ENCODE data around the gene OGA.

OGA gene

GRCh38 chr10:101807158-101807557, 11.1 kb downstream of the OGA start:
- in situ Hi-C loops (cut with MboI; ENCODE audit: low sequenced_read_pairs), result no loop called here

DNA sequence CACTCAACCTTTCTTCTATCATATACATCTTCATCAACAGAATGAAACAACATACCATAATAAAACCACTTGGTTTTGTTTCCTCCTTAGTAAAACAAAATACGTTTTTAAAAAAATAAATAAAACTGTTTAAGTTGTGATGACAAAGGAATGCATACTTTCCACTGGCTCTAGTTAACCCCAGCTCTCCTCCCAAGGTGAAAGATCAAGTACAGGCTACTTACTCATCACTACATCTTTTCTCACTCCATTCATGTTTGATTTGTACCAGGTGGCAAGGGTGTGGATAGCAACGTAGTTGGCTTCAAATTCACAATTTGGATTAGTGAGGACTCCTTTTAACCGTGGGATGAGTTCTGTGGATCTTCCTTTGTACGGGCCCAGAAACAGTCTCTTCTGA, 14.7 kb downstream of the OGA start:
- in situ Hi-C loops (cut with MboI; ENCODE audit: low sequenced_read_pairs), result no loop called here

- in situ Hi-C loops (cut with MboI; ENCODE audit: low sequenced_read_pairs), result no loop called here
Observed at GRCh38 chr10:101797403-101798059, 20.7 kb downstream of the OGA start.

DNA sequence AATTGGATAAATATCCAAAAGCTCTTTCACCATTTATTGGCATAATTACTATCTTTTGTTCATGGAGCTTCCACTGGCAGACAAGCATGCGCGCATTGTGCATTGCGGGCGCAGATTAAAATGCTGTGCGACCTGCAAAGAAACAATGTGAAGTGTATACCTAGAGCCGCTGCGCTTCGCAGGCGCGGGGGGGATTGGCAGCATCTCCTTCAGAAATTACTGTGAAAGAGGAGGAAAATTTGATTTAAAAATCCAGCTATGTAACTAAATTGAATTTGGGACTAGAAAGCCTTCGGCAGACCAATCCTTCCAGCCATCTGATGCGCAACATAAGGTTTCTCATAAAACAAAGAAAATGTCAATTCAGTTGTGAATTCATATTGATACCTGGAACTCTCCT, 24.7 kb downstream of the OGA start:
- in situ Hi-C loops (cut with MboI; ENCODE audit: low sequenced_read_pairs), result no loop called here

- in situ Hi-C loops (cut with MboI; ENCODE audit: low sequenced_read_pairs), result loop anchor here (10.0 kb wide), 1 partner anchor 185 kb away; no protein-coding TSS in a partner anchor
Observed at GRCh38 chr10:101789686-101790085, 28.6 kb downstream of the OGA start.

GRCh38 chr10:101789231-101789630, 29.0 kb downstream of the OGA start:
- in situ Hi-C loops (cut with MboI; ENCODE audit: low sequenced_read_pairs), result loop anchor here (10.0 kb wide), 1 partner anchor 184 kb away; no protein-coding TSS in a partner anchor

GRCh38 chr10:101785801-101786200, 32.4 kb downstream of the OGA start:
- in situ Hi-C loops (cut with MboI; ENCODE audit: low sequenced_read_pairs), result loop anchor here (10.0 kb wide), 1 partner anchor 181 kb away; no protein-coding TSS in a partner anchor

DNA sequence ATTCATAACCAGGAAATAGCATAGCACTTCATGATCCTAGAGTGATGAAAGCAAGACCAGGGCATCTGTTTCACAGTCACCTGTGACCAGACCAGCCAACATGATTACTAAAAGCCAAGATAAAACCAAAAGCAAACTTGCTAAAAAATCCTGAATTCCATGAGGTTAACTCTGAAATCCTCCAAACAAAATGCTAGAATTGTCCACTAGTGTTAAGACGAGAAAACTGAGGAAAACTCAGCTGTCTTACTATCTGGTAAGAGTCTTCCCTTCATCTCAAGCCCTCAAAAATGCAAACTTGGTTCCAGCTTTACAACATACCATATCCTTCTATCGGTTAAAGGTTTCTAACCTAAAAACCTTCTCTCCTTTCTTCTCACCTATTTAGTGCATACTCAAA, 33.7 kb downstream of the OGA start:
- in situ Hi-C loops (cut with MboI; ENCODE audit: low sequenced_read_pairs), result loop anchor here (10.0 kb wide), 1 partner anchor 180 kb away; no protein-coding TSS in a partner anchor

GRCh38 chr10:101783736-101784118, 34.5 kb downstream of the OGA start:
- in situ Hi-C loops (cut with MboI; ENCODE audit: low sequenced_read_pairs), result loop anchor here (10.0 kb wide), 1 partner anchor 179 kb away; no protein-coding TSS in a partner anchor

DNA sequence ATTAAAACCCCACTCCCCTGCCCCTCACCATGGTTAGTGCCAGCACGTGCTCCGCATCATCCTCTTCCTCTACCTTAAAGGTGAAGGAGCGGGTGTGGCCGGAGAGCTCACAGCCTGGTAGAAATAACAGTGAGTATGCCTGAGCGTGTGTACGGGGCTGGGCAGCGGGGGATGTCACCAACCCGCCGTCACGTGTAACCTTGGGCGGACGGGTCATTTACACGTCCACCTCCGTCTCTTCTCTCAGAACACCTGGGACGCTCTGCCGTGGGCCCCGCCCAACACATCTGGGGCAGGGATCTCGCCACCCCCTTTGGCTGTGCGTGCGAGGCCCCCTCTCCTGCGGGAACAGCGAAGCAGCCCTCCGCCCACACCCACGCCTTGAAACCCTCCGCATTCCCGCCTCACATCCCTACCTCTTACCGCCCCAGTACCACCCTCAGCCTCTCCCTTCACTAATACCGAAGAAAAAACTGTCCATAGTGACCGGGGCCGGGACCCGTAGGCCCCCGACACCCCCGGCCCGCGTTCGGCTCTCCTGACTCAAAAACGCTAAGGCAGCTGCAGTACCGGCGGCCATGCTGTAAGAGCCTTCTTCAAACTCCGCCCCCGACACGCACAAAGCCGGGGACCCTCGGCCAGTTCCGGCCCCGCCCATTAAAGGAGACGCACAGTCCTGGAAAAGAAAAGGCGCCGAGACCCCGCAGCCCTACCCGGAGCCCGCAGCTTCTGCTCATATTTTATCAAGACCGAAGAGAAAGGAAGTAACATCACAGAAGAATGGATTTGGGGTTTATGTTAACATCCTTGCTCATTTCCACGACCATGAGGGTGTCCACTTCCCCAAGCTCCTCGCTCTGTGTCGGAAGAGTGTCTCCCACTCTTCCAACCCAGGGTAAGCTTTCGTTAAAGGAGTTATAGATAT, 35.2 kb downstream of the OGA start, which contains the start of gene NPM3:
NPM3 (minus strand) TSS at position 636 of the 925 bp plus-strand sequence; CDS start at position 580, 56 bp downstream.
- in situ Hi-C loops (cut with MboI; ENCODE audit: low sequenced_read_pairs), result loop anchor here (10.0 kb wide), 1 partner anchor 178 kb away; no protein-coding TSS in a partner anchor

GRCh38 chr10:101781984-101782810, 36.0 kb downstream of the OGA start:
- in situ Hi-C loops (cut with MboI; ENCODE audit: low sequenced_read_pairs), result loop anchor here (10.0 kb wide), 1 partner anchor 177 kb away; no protein-coding TSS in a partner anchor

GRCh38 chr10:101781655-101781983, 36.6 kb downstream of the OGA start:
- in situ Hi-C loops (cut with MboI; ENCODE audit: low sequenced_read_pairs), result loop anchor here (10.0 kb wide), 1 partner anchor 177 kb away; no protein-coding TSS in a partner anchor

DNA sequence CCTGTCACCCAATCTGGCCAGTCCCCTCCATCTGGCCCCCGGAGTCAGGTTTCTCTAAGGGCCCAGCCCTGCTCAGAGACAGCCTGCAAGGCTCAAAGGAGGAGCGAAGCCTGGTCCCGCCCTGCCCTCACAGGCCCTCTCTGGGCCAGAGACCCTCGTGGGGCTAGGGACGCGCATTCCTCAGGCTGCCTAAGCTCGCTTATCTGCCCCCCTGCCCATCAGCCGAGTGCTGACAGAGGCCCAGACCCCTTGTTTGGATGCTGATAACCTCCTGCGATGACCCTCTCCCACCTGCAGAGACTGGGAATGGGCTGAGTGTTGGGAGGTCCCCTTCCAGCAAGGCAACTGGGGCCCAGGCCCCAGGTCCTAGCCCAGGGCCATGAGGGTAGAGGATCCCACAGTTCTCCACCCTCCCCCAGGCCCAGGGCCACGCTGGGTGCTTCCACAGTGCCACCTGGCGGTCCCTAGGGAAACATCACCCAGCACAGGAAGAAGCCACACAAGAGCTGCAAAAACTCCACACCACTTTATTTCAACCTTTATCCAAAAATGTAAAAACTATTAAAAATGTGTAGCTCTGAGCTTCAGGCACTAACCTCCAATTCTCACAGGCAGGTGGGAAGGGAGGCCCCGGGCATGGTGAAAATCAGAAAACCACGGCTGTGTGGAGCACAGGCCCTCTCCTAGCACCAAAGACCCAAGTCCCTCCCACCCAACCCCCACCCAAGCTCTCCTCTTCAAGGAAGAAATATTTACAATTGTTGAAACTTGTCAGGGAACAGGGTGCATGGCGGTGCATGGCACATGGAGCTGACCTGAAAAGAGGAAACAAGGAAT, 37.2 kb downstream of the OGA start:
- in situ Hi-C loops (cut with MboI; ENCODE audit: low sequenced_read_pairs), result loop anchor here (10.0 kb wide), 1 partner anchor 176 kb away; no protein-coding TSS in a partner anchor

DNA sequence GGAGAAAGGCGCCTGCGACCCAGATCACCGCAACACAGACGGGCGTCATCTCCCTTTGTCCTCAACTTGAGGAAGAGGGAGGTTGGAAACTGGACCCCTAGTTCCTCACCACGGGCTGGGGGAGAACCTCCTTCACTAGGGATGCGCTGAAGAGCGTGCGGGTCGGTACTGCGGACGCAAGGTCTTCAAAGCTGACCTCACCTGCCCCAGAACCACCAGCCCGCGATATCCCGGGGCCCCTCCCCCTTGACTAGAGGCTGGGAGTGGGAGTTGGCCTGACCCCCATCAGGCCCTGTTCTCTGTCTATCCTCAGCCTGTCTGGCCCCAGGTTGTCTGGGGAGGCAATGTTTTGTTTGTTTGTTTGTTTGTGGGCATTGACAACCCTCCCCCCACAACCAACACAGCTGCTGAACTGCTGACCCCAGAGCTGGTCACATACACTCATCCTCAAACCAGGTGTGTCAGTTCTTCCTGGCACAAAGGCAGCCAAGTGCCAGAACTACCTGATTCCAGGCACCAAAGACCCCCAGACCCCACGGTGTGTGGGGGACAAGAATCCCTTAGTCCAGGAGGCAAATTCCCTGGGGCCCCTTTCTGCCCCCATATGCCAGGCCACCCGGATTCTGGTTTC, 37.9 kb downstream of the OGA start:
- in situ Hi-C loops (cut with MboI; ENCODE audit: low sequenced_read_pairs), result loop anchor here (10.0 kb wide), 1 partner anchor 176 kb away; no protein-coding TSS in a partner anchor

- in situ Hi-C loops (cut with MboI; ENCODE audit: low sequenced_read_pairs), result loop anchor here (10.0 kb wide), 1 partner anchor 175 kb away; no protein-coding TSS in a partner anchor
Observed at GRCh38 chr10:101779544-101780186, 38.6 kb downstream of the OGA start.

GRCh38 chr10:101778781-101779543, 39.3 kb downstream of the OGA start:
- in situ Hi-C loops (cut with MboI; ENCODE audit: low sequenced_read_pairs), result no loop called here

DNA sequence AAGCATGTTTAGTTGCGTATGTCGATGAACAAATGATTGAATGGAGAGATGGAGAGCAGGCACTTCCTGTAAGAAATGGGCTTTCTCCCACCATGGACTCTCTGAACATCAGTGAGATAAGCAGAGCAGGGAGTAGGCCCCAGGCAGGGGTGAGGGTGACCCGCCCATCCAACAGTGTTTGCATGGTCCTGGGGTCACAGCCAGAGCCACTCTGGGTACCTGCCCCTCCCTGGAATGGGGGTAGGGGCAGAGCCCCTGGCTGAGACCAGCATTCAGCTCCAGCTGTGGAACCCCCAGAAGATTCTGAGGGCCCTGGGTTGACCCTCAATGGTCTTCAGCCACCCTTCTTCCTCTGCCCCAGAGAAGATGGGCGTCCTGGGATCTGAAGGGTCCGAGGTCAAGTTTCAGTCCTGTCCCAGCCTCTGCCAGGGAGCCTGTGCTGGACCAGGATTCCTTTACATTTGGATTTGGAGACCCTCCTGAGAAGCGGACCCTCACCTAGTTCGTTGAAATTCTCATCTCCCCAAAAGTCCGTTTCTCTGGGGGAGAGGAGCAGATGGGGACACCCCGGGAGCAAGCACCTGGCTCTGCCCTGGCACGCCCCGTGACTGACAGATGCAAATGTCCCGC, 40.0 kb downstream of the OGA start:
- in situ Hi-C loops (cut with MboI; ENCODE audit: low sequenced_read_pairs), result no loop called here
